ENCODE results near the gene ARHGEF18.

Gene ARHGEF18

DNA sequence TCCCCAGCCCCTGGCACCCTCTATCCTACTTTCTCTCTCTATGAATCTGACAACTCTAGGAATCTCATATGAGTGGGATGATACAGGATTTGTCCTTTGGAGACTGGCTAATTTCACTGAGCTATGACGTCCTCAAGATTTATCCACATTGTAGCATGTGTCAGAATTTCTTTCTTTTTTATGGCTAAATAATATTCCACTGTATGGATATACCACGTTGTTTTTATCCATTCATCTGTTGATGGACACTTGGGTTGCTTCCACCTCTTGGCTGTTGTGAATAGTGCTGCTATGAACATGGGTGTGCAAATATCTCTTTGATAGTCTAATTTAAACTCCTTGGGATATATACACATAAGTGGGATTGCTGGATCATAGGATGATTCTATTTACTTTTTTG is 30.6 kb upstream of the ARHGEF18 start:
- DNase-seq (ENCODE audit: extremely low read depth, low read depth) = no peak
- TF ChIP-seq, protein P1, sequence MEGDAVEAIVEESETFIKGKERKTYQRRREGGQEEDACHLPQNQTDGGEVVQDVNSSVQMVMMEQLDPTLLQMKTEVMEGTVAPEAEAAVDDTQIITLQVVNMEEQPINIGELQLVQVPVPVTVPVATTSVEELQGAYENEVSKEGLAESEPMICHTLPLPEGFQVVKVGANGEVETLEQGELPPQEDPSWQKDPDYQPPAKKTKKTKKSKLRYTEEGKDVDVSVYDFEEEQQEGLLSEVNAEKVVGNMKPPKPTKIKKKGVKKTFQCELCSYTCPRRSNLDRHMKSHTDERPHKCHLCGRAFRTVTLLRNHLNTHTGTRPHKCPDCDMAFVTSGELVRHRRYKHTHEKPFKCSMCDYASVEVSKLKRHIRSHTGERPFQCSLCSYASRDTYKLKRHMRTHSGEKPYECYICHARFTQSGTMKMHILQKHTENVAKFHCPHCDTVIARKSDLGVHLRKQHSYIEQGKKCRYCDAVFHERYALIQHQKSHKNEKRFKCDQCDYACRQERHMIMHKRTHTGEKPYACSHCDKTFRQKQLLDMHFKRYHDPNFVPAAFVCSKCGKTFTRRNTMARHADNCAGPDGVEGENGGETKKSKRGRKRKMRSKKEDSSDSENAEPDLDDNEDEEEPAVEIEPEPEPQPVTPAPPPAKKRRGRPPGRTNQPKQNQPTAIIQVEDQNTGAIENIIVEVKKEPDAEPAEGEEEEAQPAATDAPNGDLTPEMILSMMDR (IDR thresholded peaks at IDR 0.05; ENCODE audit: low read depth, low read length) = no peak

DNA sequence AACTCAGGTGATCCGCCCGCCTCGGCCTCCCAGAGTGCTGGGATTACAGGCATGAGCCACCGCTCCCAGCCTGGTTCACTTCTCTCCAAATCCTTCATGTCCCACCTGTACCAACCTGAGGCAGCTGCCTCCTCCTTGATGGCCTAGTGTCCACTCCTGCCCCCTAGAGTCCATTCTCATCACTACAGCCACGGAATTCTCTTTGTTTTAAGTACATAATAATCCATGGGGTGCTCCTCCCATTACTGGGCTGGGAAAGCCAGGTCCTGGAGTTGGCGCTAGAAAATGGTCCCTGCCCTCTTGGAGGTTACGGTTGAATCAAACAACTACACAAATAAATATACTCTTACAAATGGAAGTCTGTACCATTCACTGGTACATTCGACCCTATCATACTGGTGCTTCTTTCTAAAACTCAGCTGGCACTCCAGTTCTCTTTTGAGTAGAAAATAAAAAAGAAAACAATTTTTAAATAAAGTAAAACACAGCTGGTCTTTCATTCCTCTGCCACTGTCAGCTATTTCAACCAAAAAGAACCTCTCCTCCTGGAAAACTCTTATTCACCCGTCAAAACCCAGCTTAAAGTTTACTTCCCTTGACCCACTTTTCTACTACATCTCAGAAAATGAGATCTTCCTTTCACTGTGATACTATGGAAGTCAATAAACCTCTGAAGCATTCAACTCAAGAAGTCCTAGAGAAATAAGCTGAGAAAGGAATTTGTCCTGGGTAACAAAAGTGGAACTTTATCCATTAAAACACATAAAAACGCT is 22.4 kb upstream of the ARHGEF18 start:
- TF ChIP-seq, protein P1 (IDR thresholded peaks at IDR 0.05; ENCODE audit: low read depth, low read length) = peak; percentile 29
- no peak for DNase-seq (ENCODE audit: extremely low read depth, low read depth)

DNA sequence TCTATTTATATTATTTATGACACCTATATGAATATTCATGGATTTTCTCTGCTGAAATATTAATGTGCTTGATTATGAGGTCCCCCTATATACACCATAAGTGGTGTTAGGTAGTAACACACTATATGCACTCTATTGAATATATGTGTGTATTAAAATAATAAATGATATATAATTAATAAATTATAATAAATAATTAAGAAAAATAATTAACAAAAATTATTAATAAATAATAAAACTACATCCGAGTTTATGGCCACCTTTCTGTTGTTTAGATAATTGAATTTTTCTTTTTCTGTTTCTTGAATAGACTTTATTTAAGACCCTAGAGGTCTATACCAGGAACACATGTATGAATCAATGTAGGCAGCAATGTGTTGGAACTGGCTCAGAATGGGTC is 20.9 kb upstream of the ARHGEF18 start:
- no peak for DNase-seq (ENCODE audit: extremely low read depth, low read depth)
- TF ChIP-seq, protein P1 (IDR thresholded peaks at IDR 0.05; ENCODE audit: low read depth, low read length) = no peak

DNA sequence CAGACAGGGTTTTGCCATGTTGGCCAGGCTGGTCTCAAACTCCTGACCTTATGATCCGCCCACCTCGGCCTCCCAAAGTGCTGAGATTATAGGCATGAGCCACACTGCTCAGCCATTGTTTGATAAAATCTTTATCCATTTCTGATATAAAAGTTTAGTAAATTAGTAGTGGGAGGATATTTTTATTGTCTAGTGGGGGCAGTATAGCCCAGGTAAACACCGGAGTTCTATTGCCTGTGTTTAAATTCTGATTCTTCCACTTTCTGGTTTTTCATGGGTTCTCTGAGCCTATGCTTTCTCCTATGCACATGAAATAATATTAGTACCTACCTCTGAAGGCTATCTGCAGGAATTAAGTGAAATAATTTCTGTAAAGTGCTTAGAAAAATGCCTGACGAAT is 20.1 kb upstream of the ARHGEF18 start:
- DNase-seq (ENCODE audit: extremely low read depth, low read depth) = no peak
- TF ChIP-seq, protein P1 (IDR thresholded peaks at IDR 0.05; ENCODE audit: low read depth, low read length) = no peak

DNA sequence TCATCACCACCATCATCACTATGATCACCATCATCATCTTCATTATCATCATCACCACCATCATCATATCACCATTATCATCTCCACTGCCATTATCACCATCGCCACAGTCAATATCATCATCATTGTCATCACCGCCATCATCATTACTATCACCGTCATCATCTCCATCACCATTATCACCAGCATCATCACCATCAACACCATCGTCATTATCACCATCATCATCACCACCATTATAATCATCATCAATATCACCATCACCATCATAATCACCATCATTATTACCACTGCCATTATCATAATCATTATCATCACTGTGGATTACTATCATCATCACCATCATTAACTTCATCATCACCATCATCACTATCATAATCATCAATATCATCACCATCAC is 17.3 kb upstream of the ARHGEF18 start:
- no peak for DNase-seq (ENCODE audit: extremely low read depth, low read depth)
- TF ChIP-seq, protein P1 (IDR thresholded peaks at IDR 0.05; ENCODE audit: low read depth, low read length) = no peak

DNA sequence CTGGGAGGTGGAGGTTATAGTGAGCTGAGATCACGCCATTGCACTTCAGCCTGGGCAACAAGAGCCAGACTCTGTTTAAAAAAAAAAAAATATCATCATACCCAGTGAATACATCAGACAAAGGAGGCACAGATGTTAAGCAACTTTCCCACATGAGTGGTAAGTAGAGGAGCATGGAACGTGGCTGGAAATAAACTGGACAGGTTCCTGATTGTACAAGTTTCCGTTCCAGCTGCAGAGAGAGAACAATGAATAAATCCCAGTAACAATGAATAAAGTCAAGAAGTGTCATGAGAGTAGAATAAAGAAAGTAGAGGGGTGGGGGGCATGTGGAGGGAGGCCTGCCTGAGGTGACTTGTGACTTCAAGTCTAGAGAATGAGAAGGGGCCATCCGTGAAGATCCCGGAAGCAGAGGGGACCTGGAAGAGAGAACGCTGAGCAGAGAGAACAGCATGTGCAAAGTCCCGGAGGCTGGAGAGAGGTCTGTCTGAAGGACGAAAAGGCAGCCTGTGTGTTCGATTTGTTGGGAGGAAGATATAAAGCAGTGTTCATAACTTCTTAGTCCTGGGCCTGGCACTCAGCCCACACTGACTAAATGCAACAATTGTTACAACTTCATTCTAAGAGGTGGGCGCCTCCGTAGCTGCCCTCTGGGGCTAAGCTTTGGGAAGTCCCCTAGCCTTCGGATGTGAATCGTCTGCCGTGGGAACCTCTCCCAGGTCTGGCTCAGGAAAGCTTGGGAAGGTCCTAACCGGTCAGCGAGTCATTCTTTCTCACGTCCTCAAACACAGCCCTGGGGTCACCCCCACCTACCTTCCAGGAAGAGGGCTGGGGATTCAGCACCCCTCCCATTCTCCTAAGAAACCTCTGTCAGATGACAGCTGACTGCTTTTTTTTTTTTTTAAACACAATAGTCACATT is 15.3 kb upstream of the ARHGEF18 start:
- TF ChIP-seq, protein P1 (IDR thresholded peaks at IDR 0.05; ENCODE audit: low read depth, low read length) = no peak
- no peak for DNase-seq (ENCODE audit: extremely low read depth, low read depth)

Measured in AG09319 (cell line).